Measurements from ENCODE around the gene RPS3A. TPM values are rescaled to one million over a fixed set of nuclear protein-coding genes. Genes with fewer than 3 reads are reported as not detected.

Gene RPS3A
- total RNA-seq, 4 donors from 2014 or later = 3,268 to 3,938 (median 3,553) TPM

- no peak for TF ChIP-seq CTCF (IDR thresholded peaks at IDR 0.05; ENCODE audit: low read depth)
These were observed 6.9 kb upstream of the RPS3A start for GRCh38 chr4:151092488-151092887.

GRCh38 chr4:151093203-151093602 is 6.2 kb upstream of the RPS3A start:
- TF ChIP-seq CTCF (IDR thresholded peaks at IDR 0.05; ENCODE audit: low read depth) = no peak

GRCh38 chr4:151094290-151094751 is 5.1 kb upstream of the RPS3A start:
- no peak for TF ChIP-seq CTCF (IDR thresholded peaks at IDR 0.05; ENCODE audit: low read depth)

- no peak for TF ChIP-seq CTCF (IDR thresholded peaks at IDR 0.05; ENCODE audit: low read depth)
These were observed 4.3 kb upstream of the RPS3A start for GRCh38 chr4:151095142-151095541.

GRCh38 chr4:151097759-151098158 is 1.7 kb upstream of the RPS3A start:
- no peak for TF ChIP-seq CTCF (IDR thresholded peaks at IDR 0.05; ENCODE audit: low read depth)

GRCh38 chr4:151098979-151099228 is 524 bp upstream of the RPS3A start:
- no peak for TF ChIP-seq CTCF (IDR thresholded peaks at IDR 0.05; ENCODE audit: low read depth)

GRCh38 chr4:151099976-151100417 is 569 bp downstream of the RPS3A start:
- no peak for TF ChIP-seq CTCF (IDR thresholded peaks at IDR 0.05; ENCODE audit: low read depth)

- TF ChIP-seq CTCF (IDR thresholded peaks at IDR 0.05; ENCODE audit: low read depth) = no peak
These were observed 1.1 kb downstream of the RPS3A start for GRCh38 chr4:151100531-151100930.

Data from subcutaneous adipose tissue (tissue), 4 donors.